IMR-90 (cell line): ENCODE results near the gene UBE3C. TPM values are rescaled to one million over a fixed set of nuclear protein-coding genes. Genes with fewer than 3 reads are reported as not detected.

ENCODE experiments used
- ATAC-seq: fragments of 200-7000 bp; cut with Tn5 transposase; 2 replicates; pipeline ENCODE4 v1.9.1; 2020; ENCODE audit warnings: low read depth, mild to moderate bottlenecking, moderate library complexity
- BruUV-seq: library from RNA; stranded (reverse); fragments of 400-500 nt; replicated peaks from 2 replicates; lab custom pipeline; 2021; lab: Mats Ljungman, UMichigan
- CTCF ChIA-PET: fragments of 300-600 bp; formaldehyde crosslinking; extraction: SDS; loops from one replicate; lab custom pipeline; 2021; ENCODE audit warnings: antibody characterized with exemption; lab: Yijun Ruan, JAX
- POLR2A ChIA-PET: fragments of 300-600 bp; sonication (Branson Sonifier 250); formaldehyde crosslinking; loops from one replicate; lab custom pipeline; 2022; ENCODE audit warnings: antibody characterized with exemption; ENCODE audit not compliant: unreplicated experiment; lab: Charles Lee
- DNase-seq: peaks from one replicate; pipeline ENCODE4 v3.0.0; 2013
- H2AFZ ChIP-seq: replicated peaks from 2 replicates; pipeline ENCODE3; 2013; ENCODE audit warnings: low read length, mild to moderate bottlenecking; ENCODE audit not compliant: poor library complexity
- H2AK5ac ChIP-seq: 2 replicates; pipeline ENCODE4 v1.6.1; 2013; ENCODE audit warnings: low read depth, low read length, inconsistent platforms
- H2AK9ac ChIP-seq: replicated peaks from 2 replicates; pipeline ENCODE3; 2013; ENCODE audit warnings: mild to moderate bottlenecking, low read depth, low read length, moderate library complexity; ENCODE audit not compliant: poor library complexity
- H2BK120ac ChIP-seq: 2 replicates; pipeline ENCODE4 v1.6.1; 2013; ENCODE audit warnings: low read depth, low read length, inconsistent platforms
- H2BK15ac ChIP-seq: 3 replicates; pipeline ENCODE4 v1.6.1; 2013; ENCODE audit warnings: low read depth, low read length, inconsistent platforms
- H2BK20ac ChIP-seq: 2 replicates; pipeline ENCODE4 v1.6.1; 2013; ENCODE audit warnings: low read depth, mild to moderate bottlenecking, inconsistent platforms, low read length, moderate library complexity
- H2BK5ac ChIP-seq: 2 replicates; pipeline ENCODE4 v1.6.1; 2013; ENCODE audit warnings: mild to moderate bottlenecking, low read depth, low read length, inconsistent platforms; ENCODE audit not compliant: poor library complexity, severe bottlenecking
- H3K14ac ChIP-seq: replicated peaks from 2 replicates; pipeline ENCODE4 v1.6.1; 2013; ENCODE audit warnings: low read depth, low read length, inconsistent platforms
- H3K18ac ChIP-seq: 2 replicates; pipeline ENCODE4 v1.6.1; 2013; ENCODE audit warnings: low read depth, low read length, control low read depth
- H3K23ac ChIP-seq: 2 replicates; pipeline ENCODE4 v1.6.1; 2013; ENCODE audit warnings: low read depth, low read length, inconsistent platforms
- H3K27ac ChIP-seq: 2 replicates; pipeline ENCODE4 v1.5.1; 2013; ENCODE audit warnings: mild to moderate bottlenecking, control low read depth, low read length; ENCODE audit not compliant: insufficient read depth
- H3K27me3 ChIP-seq: 2 replicates; pipeline ENCODE4 v1.6.1; 2013; ENCODE audit warnings: low read length; ENCODE audit not compliant: control insufficient read depth, insufficient read depth
- H3K36me3 ChIP-seq: 2 replicates; pipeline ENCODE4 v1.6.1; 2013; ENCODE audit warnings: low read length, mixed read lengths; ENCODE audit not compliant: control insufficient read depth, insufficient read depth
- H3K4ac ChIP-seq: 2 replicates; pipeline ENCODE4 v1.6.1; 2013; ENCODE audit warnings: low read depth, low read length, inconsistent platforms
- H3K4me1 ChIP-seq: 2 replicates; pipeline ENCODE4 v1.6.1; 2013; ENCODE audit warnings: low read length, mixed read lengths; ENCODE audit not compliant: control insufficient read depth, insufficient read depth
- H3K4me2 ChIP-seq: 2 replicates; pipeline ENCODE4 v1.6.1; 2013; ENCODE audit warnings: low read depth, mild to moderate bottlenecking, control low read depth, low read length, moderate library complexity
- H3K4me3 ChIP-seq: 2 replicates; pipeline ENCODE4 v1.5.1; 2013; ENCODE audit warnings: low read depth, mild to moderate bottlenecking, control low read depth, low read length, moderate library complexity; ENCODE audit not compliant: insufficient read depth
- H3K56ac ChIP-seq: 2 replicates; pipeline ENCODE4 v1.6.1; 2013; ENCODE audit warnings: low read length, inconsistent platforms; ENCODE audit not compliant: insufficient read depth; ENCODE audit errors: extremely low read depth
- H3K79me1 ChIP-seq, 2 experiments: 2 replicates each; pipeline ENCODE4 v1.6.1; 2013; ENCODE audit warnings: low read length in 2 of 2, inconsistent platforms in 1 of 2, low read depth in 1 of 2
- H3K9ac ChIP-seq: 2 replicates; pipeline ENCODE4 v1.6.1; 2013; ENCODE audit warnings: low read depth, low read length, control low read depth
- H3K9me1 ChIP-seq: 2 replicates; pipeline ENCODE4 v1.6.1; 2013; ENCODE audit warnings: low read length, inconsistent platforms; ENCODE audit not compliant: insufficient read depth
- H3K9me3 ChIP-seq: 2 replicates; pipeline ENCODE4 v1.6.1; 2013; ENCODE audit warnings: low read length; ENCODE audit not compliant: control insufficient read depth, insufficient read depth
- H4K20me1 ChIP-seq: 2 replicates; pipeline ENCODE4 v1.6.1; 2013; ENCODE audit warnings: low read length, inconsistent platforms; ENCODE audit not compliant: insufficient read depth
- H4K5ac ChIP-seq: 2 replicates; pipeline ENCODE4 v1.6.1; 2013; ENCODE audit warnings: mild to moderate bottlenecking, low read depth, low read length, control low read depth
- H4K8ac ChIP-seq, 2 experiments: 2 replicates each; pipeline ENCODE4 v1.6.1; 2013; ENCODE audit warnings: low read depth in 2 of 2, low read length in 2 of 2, control low read depth in 1 of 2, inconsistent platforms in 1 of 2
- H4K91ac ChIP-seq: 2 replicates; pipeline ENCODE4 v1.6.1; 2013; ENCODE audit warnings: low read depth, low read length, inconsistent platforms; ENCODE audit not compliant: insufficient read depth
- BHLHE40 ChIP-seq: fragments of 150-350 bp; IDR thresholded peaks from 2 replicates; pipeline ENCODE4 v1.6.1; 2016; ENCODE audit warnings: mild to moderate bottlenecking, low read depth, low read length
- CHD1 ChIP-seq: IDR thresholded peaks from 2 replicates; pipeline ENCODE4 v1.6.1; 2012; ENCODE audit warnings: low read depth, low read length, improper control_type of control experiment
- RCOR1 ChIP-seq: IDR thresholded peaks from 2 replicates; pipeline ENCODE4 v1.6.1; 2012; ENCODE audit warnings: mild to moderate bottlenecking, low read length, improper control_type of control experiment; ENCODE audit not compliant: insufficient replicate concordance
- WGBS, 2 experiments: methylation state at CpG; one replicate each; pipeline versions ENCODE4 v1.1.5 to v1.1.7; 2013; ENCODE audit warnings: missing lambda C conversion rate in 2 of 2; ENCODE audit not compliant: insufficient read length in 1 of 2; ENCODE audit errors: extremely low coverage in 2 of 2; 5-methylcytosine and 5-hydroxymethylcytosine counted together
- dilution Hi-C: fragments of 300-500 bp; cut with HindIII; formaldehyde crosslinking; loops from one replicate; pipeline ENCODE4 v1.14.3; 2018; ENCODE audit warnings: low sequenced_read_pairs; ENCODE audit not compliant: unreplicated experiment
- in situ Hi-C: fragments of 300-500 bp; cut with MboI; formaldehyde crosslinking; loops from 3 replicates; pipeline ENCODE4 v1.14.3; 2019; ENCODE audit warnings: low sequenced_read_pairs, inconsistent platforms, mixed read lengths
- intact Hi-C: fragments of 100-400 bp; cut with micrococcal nuclease; formaldehyde crosslinking; loops from 2 replicates; pipeline ENCODE4 v1.10.0; 2022
- polyA plus RNA-seq, 3 experiments: library from polyadenylated mRNA; depleted of rRNA; stranded (reverse); fragments of >200 nt; gene quantifications; 2 replicates each; pipeline ENCODE4 v1.2.3, GENCODE V29; 2012; ENCODE audit warnings: low replicate concordance in 1 of 3
- total RNA-seq: library from RNA; depleted of rRNA; stranded (reverse); fragments of >200 nt; gene quantifications from 2 replicates; pipeline ENCODE4 v1.2.3, GENCODE V29; 2012

UBE3C gene
- total and polyA plus RNA-seq, 2 of the 4 experiments (the other 2 are of a cell fraction): 43.0 to 60.6 TPM

DNA sequence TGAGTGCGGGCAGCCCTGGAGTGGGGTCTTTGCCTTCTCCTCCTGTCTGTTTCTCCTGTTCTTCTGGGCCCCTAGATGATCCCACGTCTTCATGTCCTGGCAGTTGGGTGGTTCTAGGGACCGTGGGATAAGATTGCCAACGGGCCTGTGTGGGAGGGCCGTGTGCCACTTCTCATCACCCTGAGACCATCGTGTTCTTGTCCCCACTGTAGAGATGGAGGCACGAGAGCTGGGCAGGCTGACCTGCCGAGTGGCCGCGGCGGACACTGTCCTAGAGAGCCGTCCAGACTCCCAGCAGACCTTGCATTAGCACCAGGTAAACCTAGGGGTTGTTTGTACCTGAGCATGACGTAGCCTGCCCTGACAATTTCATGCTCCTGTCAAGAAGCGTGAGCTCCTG is 18.5 kb upstream of the UBE3C start:
- Histone ChIP-seq H3K23ac (no peak overlapping the region), H3K18ac (no peak overlapping the region), H3K4me1 (no peaks in the 10 kb centered on the region; the same call in 1 of the 2 replicates), H2AK5ac (no peak overlapping the region), H3K27me3 (no peaks in the 10 kb centered on the region; the same call in none of the 2 replicates), H3K9ac (no peak overlapping the region), H4K8ac (no peak overlapping the region), H4K20me1 (no peaks in the 10 kb centered on the region), H4K5ac (no peak overlapping the region), H2AK9ac (no peak overlapping the region), H2BK5ac (no peak overlapping the region), H3K9me1 (no peaks in the 10 kb centered on the region), H4K91ac (no peak overlapping the region), H3K4ac (no peak overlapping the region), H2BK20ac (no peak overlapping the region), H2BK15ac (no peak overlapping the region), H2BK120ac (no peak overlapping the region), H3K27ac (no peak overlapping the region), H3K9me3 (no peaks in the 10 kb centered on the region; the same call in 1 of the 2 replicates), H3K14ac (no peak overlapping the region), H3K4me2 (no peak overlapping the region), H2AFZ (no peak overlapping the region), H3K56ac (no peak overlapping the region), H3K79me1 (no peaks in the 10 kb centered on the region), H3K36me3 (no peaks in the 10 kb centered on the region), H3K4me3 (no peak overlapping the region)
- WGBS, 2 experiments: no CpG with 5 or more reads among the region's 14 CpGs
- ChIA-PET CTCF (no interaction called here), POLR2A (no interaction called here)
- DNase-seq: no peak
- no peak for ATAC-seq
- no TSS peak for BruUV-seq
- dilution Hi-C loops (no loop called here), intact Hi-C loops (no loop called here), in situ Hi-C loops (no loop called here)
- TF ChIP-seq BHLHE40: no peak
- no peak for TF ChIP-seq CHD1
- no peak for TF ChIP-seq RCOR1
